MCF 10A (cell line): ENCODE data around the gene TRAF2. TPM values are rescaled to one million over a fixed set of nuclear protein-coding genes. Genes with fewer than 3 reads are reported as not detected.
"Not testable (repeated sequence)": the region's sequence is repeated elsewhere in the genome, so short reads cannot be mapped to it uniquely, and the experiment has no call there.

Experiments
- BruUV-seq: library from RNA; stranded (reverse); fragments of 400-500 nt; replicated peaks from 2 replicates; lab custom pipeline; 2021; lab: Mats Ljungman, UMichigan
- CTCF ChIA-PET: fragments of 300-600 bp; sonication (Branson Sonifier 250); formaldehyde crosslinking; extraction: SDS; loops from one replicate; lab custom pipeline; 2021; ENCODE audit warnings: antibody characterized with exemption, inconsistent platforms; lab: Yijun Ruan, JAX
- POLR2A ChIA-PET: fragments of 300-600, 350-650 bp; sonication (Branson Sonifier 250); formaldehyde crosslinking; extraction: SDS; loops from one replicate; lab custom pipeline; 2020; ENCODE audit warnings: antibody characterized with exemption, inconsistent platforms; lab: Yijun Ruan, JAX
- DNase-seq: peaks from one replicate; pipeline ENCODE4 v3.0.0-alpha.2; 2018; ENCODE audit not compliant: unreplicated experiment
- H3K27ac Mint-ChIP-seq: one replicate; pipeline ENCODE4 v1.8.0; 2022; ENCODE audit warnings: mild to moderate bottlenecking, low read depth, mixed read lengths; ENCODE audit not compliant: unreplicated experiment
- H3K27me3 Mint-ChIP-seq: one replicate; pipeline ENCODE4 v1.8.0; 2022; ENCODE audit warnings: mixed read lengths; ENCODE audit not compliant: insufficient read depth, unreplicated experiment
- H3K36me3 Mint-ChIP-seq: one replicate; pipeline ENCODE4 v1.8.0; 2022; ENCODE audit warnings: mild to moderate bottlenecking, moderate library complexity, mixed read lengths; ENCODE audit not compliant: insufficient read depth, unreplicated experiment
- H3K4me1 Mint-ChIP-seq: one replicate; pipeline ENCODE4 v1.8.0; 2022; ENCODE audit warnings: mixed read lengths; ENCODE audit not compliant: insufficient read depth, unreplicated experiment
- H3K4me3 Mint-ChIP-seq: one replicate; pipeline ENCODE4 v1.8.0; 2022; ENCODE audit warnings: mild to moderate bottlenecking, moderate library complexity, mixed read lengths; ENCODE audit not compliant: unreplicated experiment
- H3K9me3 Mint-ChIP-seq: one replicate; pipeline ENCODE4 v1.8.0; 2022; ENCODE audit warnings: mixed read lengths; ENCODE audit not compliant: unreplicated experiment
- CTCF ChIP-seq: fragments of 200-600 bp; IDR thresholded peaks from one replicate; pipeline ENCODE4 v1.8.0; 2022; ENCODE audit warnings: antibody characterized with exemption, mild to moderate bottlenecking; ENCODE audit not compliant: unreplicated experiment
- intact Hi-C: fragments of 100-400 bp; cut with micrococcal nuclease; formaldehyde crosslinking; loops from 2 replicates; pipeline ENCODE4 v1.14.1; 2022
- total RNA-seq: library from RNA; stranded (reverse); gene quantifications from 2 replicates; pipeline ENCODE4 v1.2.3, GENCODE V29; 2022

Gene TRAF2
- total RNA-seq, 1 experiment from 2014 or later = 14.1 TPM

GRCh38 chr9:136882109-136882946, 4.0 kb upstream of the TRAF2 start:
- H3K36me3 Mint-ChIP-seq = peaks cover 5% of the 10 kb centered on the region
- no peak for TF ChIP-seq CTCF
- ChIA-PET CTCF (interaction anchor here (0.6 to 1.3 kb wide), 5 partner anchors 36 to 484 kb away, joined by 3 to 4 read pairs (median 4); no protein-coding TSS in a partner anchor), POLR2A (interaction anchor here (0.8 to 3.7 kb wide), 11 partner anchors 11 to 92 kb away, joined by 3 to 19 read pairs (median 4); partner anchors contain the start of genes EDF1, FBXW5 and RABL6)
- H3K27ac Mint-ChIP-seq = peak overlapping the region; percentile 66
- H3K9me3 Mint-ChIP-seq = no peaks in the 10 kb centered on the region
- intact Hi-C loops = no loop called here
- peak; percentile 96 for DNase-seq
- peaks cover 4% of the 10 kb centered on the region for H3K4me1 Mint-ChIP-seq
- peak overlapping the region; percentile 62 for H3K4me3 Mint-ChIP-seq
- H3K27me3 Mint-ChIP-seq = no peaks in the 10 kb centered on the region
- BruUV-seq = no TSS peak

DNA sequence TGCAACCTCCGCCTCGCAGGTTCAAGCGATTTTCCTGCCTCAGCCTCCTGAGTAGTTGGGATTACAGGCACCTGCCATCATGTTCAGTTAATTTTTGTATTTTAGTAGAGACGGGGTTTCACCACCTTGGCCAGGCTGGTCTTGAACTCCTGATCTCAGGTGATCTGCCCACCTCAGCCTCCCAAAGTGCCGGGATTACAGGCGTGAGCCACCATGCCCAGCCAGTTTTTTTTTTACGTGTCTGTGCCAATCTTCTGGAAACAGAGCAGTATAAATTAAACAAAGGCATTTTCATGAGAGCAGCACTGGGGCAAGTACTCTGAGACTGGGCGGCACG, 3.4 kb upstream of the TRAF2 start:
- DNase-seq, BruUV-seq, intact Hi-C loops, H3K36me3 Mint-ChIP-seq, H3K4me1 Mint-ChIP-seq, H3K9me3 Mint-ChIP-seq, H3K27me3 Mint-ChIP-seq: not testable (repeated sequence)
- H3K27ac Mint-ChIP-seq = peak overlapping the region; percentile 66
- H3K4me3 Mint-ChIP-seq = peak overlapping the region; percentile 62
- CTCF ChIA-PET = interaction anchor here (1.3 to 2.0 kb wide), 2 partner anchors 41 to 147 kb away, joined by 4 to 7 read pairs; partner anchors contain the start of gene AJM1
- POLR2A ChIA-PET = interaction anchor here (0.8 to 3.7 kb wide), 7 partner anchors 15 to 92 kb away, joined by 3 to 19 read pairs (median 5); partner anchors contain the start of gene FBXW5

- H3K36me3 Mint-ChIP-seq, H3K9me3 Mint-ChIP-seq, intact Hi-C loops, H3K4me1 Mint-ChIP-seq, DNase-seq, H3K27me3 Mint-ChIP-seq, H3K27ac Mint-ChIP-seq, BruUV-seq: not testable (repeated sequence)
- ChIA-PET POLR2A (interaction anchor here (0.6 to 3.7 kb wide), 5 partner anchors 35 to 153 kb away, joined by 3 to 19 read pairs (median 3); partner anchors contain the start of gene AJM1), CTCF (interaction anchor here (0.6 to 2.0 kb wide), 2 partner anchors 42 to 45 kb away, joined by 3 to 7 read pairs; partner anchors contain the start of gene AJM1)
- peak overlapping the region; percentile 62 for H3K4me3 Mint-ChIP-seq
Measured at GRCh38 chr9:136883670-136884069, 2.6 kb upstream of the TRAF2 start.

DNA sequence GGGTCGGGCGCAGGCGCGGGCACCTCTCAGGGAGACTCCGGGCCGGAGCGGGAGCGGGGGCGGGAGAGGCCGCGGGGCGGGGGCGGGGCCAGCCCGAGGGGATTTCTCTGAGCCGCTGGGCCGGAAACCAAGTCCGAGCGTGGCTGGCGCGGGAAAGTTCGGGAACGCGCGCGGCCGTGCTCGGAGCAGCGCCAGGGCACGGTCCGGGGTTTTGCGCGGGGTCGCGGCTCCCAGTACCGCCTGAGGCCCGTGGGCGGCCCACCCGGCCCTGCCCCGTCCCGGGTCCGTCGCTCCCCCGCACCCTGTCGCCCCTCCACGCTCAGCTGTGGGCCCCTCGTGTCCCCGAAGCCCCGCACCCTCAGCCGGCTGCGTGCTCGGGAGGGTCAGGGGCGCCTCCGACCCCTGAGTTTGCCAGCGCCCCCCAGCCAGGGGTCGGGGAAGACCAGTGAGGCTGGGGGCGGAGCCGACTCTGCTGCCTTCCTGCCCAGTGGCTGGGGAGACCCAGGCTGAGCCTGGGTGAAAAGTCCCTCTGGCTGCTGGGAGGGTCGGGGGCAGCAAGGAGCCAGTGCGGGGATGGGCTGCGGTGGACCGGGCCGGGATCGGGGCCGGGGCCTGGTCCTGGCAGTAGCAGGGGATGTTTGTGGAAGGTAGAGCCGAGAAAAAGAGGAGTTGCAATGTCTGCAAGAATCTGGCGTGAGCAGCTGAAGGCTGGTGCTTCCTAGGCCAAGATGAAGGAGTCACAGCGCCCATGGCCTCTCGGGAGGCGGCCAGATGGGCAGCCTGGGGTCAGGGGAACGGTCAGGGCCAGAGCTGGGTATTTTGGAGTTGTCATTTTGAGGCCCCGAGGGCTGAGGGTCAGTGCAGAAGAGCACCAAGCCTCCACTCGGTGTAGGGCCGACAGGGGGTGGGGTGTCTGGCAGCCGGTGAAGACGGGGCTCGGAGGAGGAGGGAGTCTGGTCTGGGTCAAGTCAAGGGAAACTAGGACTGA, 588 bp downstream of the TRAF2 start:
- BruUV-seq = no TSS peak
- Mint-ChIP-seq H3K36me3 (peaks cover 7% of the 10 kb centered on the region), H3K4me1 (peaks cover 6% of the 10 kb centered on the region), H3K27ac (peak overlapping the region; percentile 71), H3K9me3 (no peaks in the 10 kb centered on the region), H3K4me3 (peak overlapping the region; percentile 84), H3K27me3 (no peaks in the 10 kb centered on the region)
- CTCF ChIA-PET = interaction anchor here (0.6 to 1.8 kb wide), 5 partner anchors 25 to 143 kb away, joined by 3 to 5 read pairs (median 4); partner anchors contain the start of gene AJM1
- DNase-seq = no peak
- POLR2A ChIA-PET = interaction anchor here (0.8 to 2.6 kb wide), 7 partner anchors 10 to 96 kb away, joined by 3 to 28 read pairs (median 6); partner anchors contain the start of genes EDF1, FBXW5 and TMEM141
- TF ChIP-seq CTCF = no peak
- intact Hi-C loops = no loop called here
